K562 (cell line): ENCODE results near the gene SNX25. TPM values are rescaled to one million over a fixed set of nuclear protein-coding genes. Genes with fewer than 3 reads are reported as not detected.

Source experiments
- BHLHE40 ChIP-seq: IDR thresholded peaks from 2 replicates; pipeline ENCODE4 v1.6.1; 2011; ENCODE audit warnings: low read length, improper control_type of control experiment
- DACH1 ChIP-seq: fragments of 450-650 bp; IDR thresholded peaks from 2 replicates; pipeline ENCODE4 v1.6.1; 2018; ENCODE audit not compliant: partially characterized antibody
- E2F6 ChIP-seq, 2 experiments: IDR thresholded peaks; 2 replicates each; pipeline ENCODE4 v1.6.1; 2011; ENCODE audit warnings: borderline replicate concordance in 1 of 2, control low read depth in 1 of 2, low read depth in 1 of 2, low read length in 1 of 2, mild to moderate bottlenecking in 1 of 2, mixed read lengths in 1 of 2, moderate library complexity in 1 of 2; ENCODE audit not compliant: insufficient read depth in 1 of 2, insufficient read length in 1 of 2, poor library complexity in 1 of 2, severe bottlenecking in 1 of 2; ENCODE audit errors: extremely low read depth in 1 of 2
- EGR1 ChIP-seq: fragments of 450-650 bp; conservative IDR thresholded peaks from 2 replicates; pipeline ENCODE4 v1.6.1; 2017; ENCODE audit warnings: mild to moderate bottlenecking
- EP300 ChIP-seq: IDR thresholded peaks from 2 replicates; pipeline ENCODE4 v1.6.1; 2012; ENCODE audit warnings: low read length, improper control_type of control experiment
- FOXJ2 ChIP-seq: fragments of 200-800 bp; sonication (Bioruptor generic); IDR thresholded peaks from 2 replicates; pipeline ENCODE4 v1.6.1; 2016; ENCODE audit warnings: missing genetic modification characterization, missing compliant biosample characterization
- L3MBTL2 ChIP-seq: fragments of 450-650 bp; IDR thresholded peaks from 2 replicates; pipeline ENCODE4 v1.6.1; 2016; ENCODE audit warnings: mild to moderate bottlenecking, moderate library complexity
- MTA3 ChIP-seq: fragments of 450-650 bp; formaldehyde crosslinking; IDR thresholded peaks from 2 replicates; pipeline ENCODE4 v1.6.1; 2017; ENCODE audit warnings: mild to moderate bottlenecking, borderline replicate concordance
- MYBL2 ChIP-seq, 2 experiments: fragments of 450-650 bp in 1 of 2; sonication (generic) in 1 of 2; formaldehyde crosslinking in 1 of 2; IDR thresholded peaks; 2 replicates each; pipeline versions ENCODE4 v1.6.1 to v1.8.1; 2017 to 2022; ENCODE audit warnings: borderline replicate concordance in 1 of 2, inconsistent platforms in 1 of 2, low read depth in 1 of 2, mild to moderate bottlenecking in 1 of 2, missing genetic modification reagents in 1 of 2, moderate library complexity in 1 of 2
- POLR2G ChIP-seq: fragments of 200-400 bp; formaldehyde crosslinking; IDR thresholded peaks from 2 replicates; pipeline ENCODE4 v1.6.1; 2017; ENCODE audit warnings: low read depth, mild to moderate bottlenecking, antibody characterized with exemption, low read length, moderate library complexity
- POLR3G ChIP-seq: IDR thresholded peaks from 2 replicates; pipeline ENCODE4 v1.6.1; 2011; ENCODE audit not compliant: insufficient read length, insufficient replicate concordance; ENCODE audit errors: extremely low read depth
- PTRF ChIP-seq: fragments of 450-650 bp; IDR thresholded peaks from 2 replicates; pipeline ENCODE4 v1.6.1; 2016; ENCODE audit warnings: mild to moderate bottlenecking, missing genetic modification characterization, missing compliant biosample characterization
- SMARCC2 ChIP-seq: fragments of 450-650 bp; IDR thresholded peaks from 2 replicates; pipeline ENCODE4 v1.6.1; 2017; ENCODE audit warnings: antibody characterized with exemption, moderate library complexity, mild to moderate bottlenecking, low read depth
- SRSF9 ChIP-seq: fragments of 200-400 bp; formaldehyde crosslinking; IDR thresholded peaks from 2 replicates; pipeline ENCODE4 v1.6.1; 2017; ENCODE audit warnings: low read depth, low read length, borderline replicate concordance
- SUPT5H ChIP-seq: fragments of 450-650 bp; IDR thresholded peaks from 2 replicates; pipeline ENCODE4 v1.6.1; 2016
- TEAD4 ChIP-seq, 2 experiments: sonication (generic) in 1 of 2; formaldehyde crosslinking in 1 of 2; IDR thresholded peaks; 2 replicates each; pipeline versions ENCODE4 v1.6.1 to v1.8.0; 2012 to 2022; ENCODE audit warnings: borderline replicate concordance in 1 of 2, inconsistent platforms in 1 of 2, low read length in 1 of 2, mild to moderate bottlenecking in 1 of 2, missing genetic modification reagents in 1 of 2
- U2AF2 ChIP-seq: fragments of 200-400 bp; formaldehyde crosslinking; optimal IDR thresholded peaks from 2 replicates; pipeline ENCODE3; 2017; ENCODE audit warnings: low read depth, mild to moderate bottlenecking, low read length
- YY1 ChIP-seq, 3 experiments: IDR thresholded peaks; 2 replicates each; pipeline ENCODE4 v1.6.1; 2011; ENCODE audit warnings: low read length in 2 of 3, mild to moderate bottlenecking in 2 of 3, moderate library complexity in 2 of 3, borderline replicate concordance in 1 of 3, control low read depth in 1 of 3, low read depth in 1 of 3; ENCODE audit not compliant: insufficient read depth in 3 of 3, insufficient replicate concordance in 2 of 3, control insufficient read depth in 1 of 3, insufficient read length in 1 of 3; ENCODE audit errors: extremely low read depth in 1 of 3
- ZNF165 ChIP-seq: fragments of 250-450 bp; sonication (Bioruptor Pico); IDR thresholded peaks from 2 replicates; pipeline ENCODE4 v1.4.0; 2020; ENCODE audit warnings: borderline replicate concordance
- ZNF766 ChIP-seq: fragments of 200-800 bp; sonication (Bioruptor generic); conservative IDR thresholded peaks from 2 replicates; pipeline ENCODE4 v1.6.1; 2016; ENCODE audit warnings: missing genetic modification characterization, missing compliant biosample characterization
- polyA plus RNA-seq, 8 experiments: library from polyadenylated mRNA; depleted of rRNA in 4 of 8; stranded (reverse) in 5 of 8; unstranded in 3 of 8; fragments of >200 nt; fragmentation: Nextera tagmentation in 2 of 8; fragmentation: Illumina TruSeq in 1 of 8; extraction: Ambion mirVana in 2 of 8; extraction: Trizol in 1 of 8; gene quantifications; 2 replicates each; pipeline versions ENCODE4 v1.2.1 to v1.2.3, GENCODE V29; 2011 to 2014; ENCODE audit warnings: inconsistent platforms in 1 of 8, missing spikeins in 1 of 8
- total RNA-seq, 7 experiments: library from RNA; depleted of rRNA in 6 of 7; stranded (reverse); fragments of >200 nt in 6 of 7; fragmentation: Illumina TruSeq in 2 of 7; extraction: Trizol in 2 of 7; gene quantifications; 2 replicates each; pipeline versions ENCODE4 v1.2.1 to v1.2.3, GENCODE V29; 2011 to 2021; ENCODE audit warnings: low replicate concordance in 1 of 7
- TF ChIP-seq, protein P1 (sequence below): sonication (generic); formaldehyde crosslinking; IDR thresholded peaks from 2 replicates; pipeline ENCODE4 v1.8.1; 2023; ENCODE audit warnings: missing genetic modification reagents, mild to moderate bottlenecking, borderline replicate concordance

The SNX25 gene
- total and polyA plus RNA-seq, 9 of the 15 experiments (the other 6 are each of a cell fraction or from before 2014, with no cell fraction given) = 2.5 to 23.4 (median 13.3) TPM

DNA sequence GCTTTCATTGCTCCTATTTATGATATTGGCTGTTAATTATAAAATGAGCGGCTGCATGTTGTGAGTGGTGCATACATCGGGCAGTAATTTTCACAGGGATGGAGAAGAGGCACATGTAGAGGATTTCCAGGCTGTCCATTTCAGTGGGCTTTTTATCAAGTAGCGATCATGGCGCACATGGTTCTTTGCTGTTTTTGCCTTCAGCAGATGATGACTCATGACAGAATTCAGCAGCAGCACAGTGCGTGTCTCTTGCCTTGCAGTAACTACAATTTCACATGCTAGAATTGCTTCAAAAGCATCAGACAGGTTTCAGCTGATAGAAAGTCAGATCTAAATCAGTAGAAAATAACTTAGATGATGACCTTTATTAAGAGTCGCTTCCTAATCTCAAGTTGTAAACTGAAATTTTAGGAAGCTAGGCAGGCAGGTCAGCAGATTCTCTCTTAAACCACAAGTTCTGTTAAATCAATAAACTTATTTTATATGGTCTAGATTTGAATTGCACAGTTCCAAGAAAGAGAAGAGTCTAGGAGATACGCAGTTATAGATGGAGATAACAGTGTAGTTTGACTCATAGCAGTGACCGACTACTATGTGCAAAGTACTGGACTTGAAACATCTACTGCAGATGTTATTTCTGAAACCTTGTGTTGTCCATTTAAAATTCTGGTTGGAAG, 150.5 kb downstream of the SNX25 start (continued):
- TF ChIP-seq MYBL2 (IDR thresholded peaks at IDR 0.05; ENCODE audit: low read depth) (no peak), MYBL2 (CRISPR knock-in tag; IDR thresholded peaks at IDR 0.05; ENCODE audit: borderline replicate concordance) (no peak), EP300 (peak; percentile 26; the same call in 1 of the 2 replicates), SUPT5H (no peak), POLR2G (no peak), ZNF766 (CRISPR knock-in tag) (no peak; the same call in 1 of the 2 replicates), DACH1 (no peak), L3MBTL2 (peak; percentile 76), MTA3 (peak; percentile 60; the same call in 1 of the 2 replicates), SMARCC2 (peak; percentile 72; the same call in 1 of the 2 replicates), U2AF2 (no peak), YY1 (IDR thresholded peaks at IDR 0.05; ENCODE audit: borderline replicate concordance in 1 of 3, control insufficient read depth in 1 of 3, extremely low read depth in 1 of 3, insufficient read depth in 3 of 3, insufficient read length in 1 of 3, insufficient replicate concordance in 2 of 3, low read depth in 1 of 3, low read length in 2 of 3) (peak in 1 of 3 experiments; percentile 64), SRSF9 (no peak), POLR3G (no peak), PTRF (tag) (no peak), FOXJ2 (tag) (0 out of 2 replicates have a peak, but pooled peaks have one; percentile 30), ZNF165 (no peak), TEAD4 (IDR thresholded peaks at IDR 0.05; ENCODE audit: low read length) (peak; percentile 39; the same call in 1 of the 2 replicates), TEAD4 (CRISPR knock-in tag; IDR thresholded peaks at IDR 0.05; ENCODE audit: borderline replicate concordance) (no peak), E2F6 (IDR thresholded peaks at IDR 0.05; ENCODE audit: borderline replicate concordance in 1 of 2, extremely low read depth in 1 of 2, insufficient read depth in 1 of 2, insufficient read length in 1 of 2, low read depth in 1 of 2, low read length in 1 of 2, poor library complexity in 1 of 2, severe bottlenecking in 1 of 2) (peak in 1 of 2 experiments; percentile 60), EGR1 (no peak), BHLHE40 (0 out of 2 replicates have a peak, but pooled peaks have one; percentile 41)
- TF ChIP-seq, protein P1, sequence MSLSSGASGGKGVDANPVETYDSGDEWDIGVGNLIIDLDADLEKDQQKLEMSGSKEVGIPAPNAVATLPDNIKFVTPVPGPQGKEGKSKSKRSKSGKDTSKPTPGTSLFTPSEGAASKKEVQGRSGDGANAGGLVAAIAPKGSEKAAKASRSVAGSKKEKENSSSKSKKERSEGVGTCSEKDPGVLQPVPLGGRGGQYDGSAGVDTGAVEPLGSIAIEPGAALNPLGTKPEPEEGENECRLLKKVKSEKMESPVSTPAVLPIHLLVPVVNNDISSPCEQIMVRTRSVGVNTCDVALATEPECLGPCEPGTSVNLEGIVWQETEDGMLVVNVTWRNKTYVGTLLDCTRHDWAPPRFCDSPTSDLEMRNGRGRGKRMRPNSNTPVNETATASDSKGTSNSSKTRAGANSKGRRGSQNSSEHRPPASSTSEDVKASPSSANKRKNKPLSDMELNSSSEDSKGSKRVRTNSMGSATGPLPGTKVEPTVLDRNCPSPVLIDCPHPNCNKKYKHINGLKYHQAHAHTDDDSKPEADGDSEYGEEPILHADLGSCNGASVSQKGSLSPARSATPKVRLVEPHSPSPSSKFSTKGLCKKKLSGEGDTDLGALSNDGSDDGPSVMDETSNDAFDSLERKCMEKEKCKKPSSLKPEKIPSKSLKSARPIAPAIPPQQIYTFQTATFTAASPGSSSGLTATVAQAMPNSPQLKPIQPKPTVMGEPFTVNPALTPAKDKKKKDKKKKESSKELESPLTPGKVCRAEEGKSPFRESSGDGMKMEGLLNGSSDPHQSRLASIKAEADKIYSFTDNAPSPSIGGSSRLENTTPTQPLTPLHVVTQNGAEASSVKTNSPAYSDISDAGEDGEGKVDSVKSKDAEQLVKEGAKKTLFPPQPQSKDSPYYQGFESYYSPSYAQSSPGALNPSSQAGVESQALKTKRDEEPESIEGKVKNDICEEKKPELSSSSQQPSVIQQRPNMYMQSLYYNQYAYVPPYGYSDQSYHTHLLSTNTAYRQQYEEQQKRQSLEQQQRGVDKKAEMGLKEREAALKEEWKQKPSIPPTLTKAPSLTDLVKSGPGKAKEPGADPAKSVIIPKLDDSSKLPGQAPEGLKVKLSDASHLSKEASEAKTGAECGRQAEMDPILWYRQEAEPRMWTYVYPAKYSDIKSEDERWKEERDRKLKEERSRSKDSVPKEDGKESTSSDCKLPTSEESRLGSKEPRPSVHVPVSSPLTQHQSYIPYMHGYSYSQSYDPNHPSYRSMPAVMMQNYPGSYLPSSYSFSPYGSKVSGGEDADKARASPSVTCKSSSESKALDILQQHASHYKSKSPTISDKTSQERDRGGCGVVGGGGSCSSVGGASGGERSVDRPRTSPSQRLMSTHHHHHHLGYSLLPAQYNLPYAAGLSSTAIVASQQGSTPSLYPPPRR (CRISPR knock-in tag) = no peak
